Measurements from ENCODE around the gene PRKAR1A. TPM values are rescaled to one million over a fixed set of nuclear protein-coding genes. Genes with fewer than 3 reads are reported as not detected.

PRKAR1A gene
- total RNA-seq, 1 experiment from 2014 or later, result 125 TPM

GRCh38 chr17:68599091-68599490 lies 86.9 kb downstream of the PRKAR1A start:
- DNase-seq (ENCODE audit: low read depth), result no peak

- DNase-seq (ENCODE audit: low read depth), result no peak
Observed at GRCh38 chr17:68599552-68600066, 87.4 kb downstream of the PRKAR1A start.

- no peak for DNase-seq (ENCODE audit: low read depth)
Observed at GRCh38 chr17:68600067-68600930, 88.1 kb downstream of the PRKAR1A start.

Other genes starting within 250 kb of the PRKAR1A start
- 0.16 TPM in 1 of 2 replicates, not detected in the other for gene SLC16A6, start 221.3 kb upstream of the PRKAR1A start, total RNA-seq (2014; rRNA removed; shearing (Covaris generic))
- gene ARSG, start 220.9 kb upstream of the PRKAR1A start, total RNA-seq (2014; rRNA removed; shearing (Covaris generic)), result 1.0 and 1.2 TPM in 2 replicates
- gene WIPI1, start 54.9 kb upstream of the PRKAR1A start, total RNA-seq (2014; rRNA removed; shearing (Covaris generic)), result 17.8 and 18.3 TPM in 2 replicates
- gene FAM20A, start 88.9 kb downstream of the PRKAR1A start, total RNA-seq (2014; rRNA removed; shearing (Covaris generic)), result not detected in 2 replicates